HUES64 (cell line): ENCODE results near the gene PEX14.

ENCODE experiments used
- H3K27ac ChIP-seq: 2 replicates; pipeline ENCODE4 v1.7.0; 2013; ENCODE audit warnings: low read depth, low read length, inconsistent platforms
- H3K27me3 ChIP-seq: 2 replicates; pipeline ENCODE4 v1.6.1; 2013; ENCODE audit warnings: mild to moderate bottlenecking, low read length; ENCODE audit not compliant: insufficient read depth
- H3K36me3 ChIP-seq: 2 replicates; pipeline ENCODE4 v1.6.1; 2013; ENCODE audit warnings: mild to moderate bottlenecking, low read length; ENCODE audit not compliant: insufficient read depth
- H3K4me1 ChIP-seq: 2 replicates; pipeline ENCODE4 v1.6.1; 2013; ENCODE audit warnings: mild to moderate bottlenecking, low read length, moderate library complexity; ENCODE audit not compliant: insufficient read depth
- H3K4me3 ChIP-seq: 2 replicates; pipeline ENCODE4 v1.5.1; 2013; ENCODE audit warnings: mild to moderate bottlenecking, low read length, moderate library complexity
- H3K9ac ChIP-seq: 2 replicates; pipeline ENCODE4 v1.6.1; 2013; ENCODE audit warnings: mild to moderate bottlenecking, low read depth, low read length
- H3K9me3 ChIP-seq: 2 replicates; pipeline ENCODE4 v1.6.1; 2013; ENCODE audit warnings: low read depth, low read length; ENCODE audit not compliant: insufficient read depth
- WGBS: fragments of 150-250, 120-280 bp; methylation state at CpG from one replicate; pipeline ENCODE4 v1.1.7; 2013; ENCODE audit warnings: missing lambda C conversion rate; 5-methylcytosine and 5-hydroxymethylcytosine counted together

PEX14 gene

DNA sequence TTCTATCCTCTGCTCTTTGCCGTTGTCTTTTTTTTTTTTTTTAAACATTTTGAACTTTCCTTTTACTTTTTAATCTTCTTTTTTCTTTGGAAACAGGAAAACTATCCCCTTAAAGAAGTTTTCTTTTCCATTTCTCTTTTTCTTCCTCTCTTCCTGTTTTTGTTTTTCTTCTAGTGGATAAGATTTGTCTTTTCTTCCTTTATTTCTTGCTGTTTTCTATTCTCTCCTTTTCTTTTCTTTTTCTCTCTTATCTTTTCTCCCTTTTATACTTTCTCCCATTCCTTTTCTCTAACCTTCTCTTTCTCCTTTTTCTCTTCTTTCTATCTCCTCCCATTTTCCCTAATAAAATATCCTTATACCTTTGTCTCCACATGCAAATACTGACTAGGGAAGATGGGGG lies 46.2 kb downstream of the PEX14 start:
- peaks cover 42% of the 10 kb centered on the region for H3K4me1 ChIP-seq
- no peak overlapping the region for H3K27ac ChIP-seq
- no peaks in the 10 kb centered on the region for H3K36me3 ChIP-seq
- H3K9ac ChIP-seq, result no peak overlapping the region
- WGBS, result 97% methylated on average over 1 of the region's 1 CpG
- no peaks in the 10 kb centered on the region for H3K27me3 ChIP-seq
- H3K9me3 ChIP-seq, result no peaks in the 10 kb centered on the region
- no peak overlapping the region for H3K4me3 ChIP-seq

DNA sequence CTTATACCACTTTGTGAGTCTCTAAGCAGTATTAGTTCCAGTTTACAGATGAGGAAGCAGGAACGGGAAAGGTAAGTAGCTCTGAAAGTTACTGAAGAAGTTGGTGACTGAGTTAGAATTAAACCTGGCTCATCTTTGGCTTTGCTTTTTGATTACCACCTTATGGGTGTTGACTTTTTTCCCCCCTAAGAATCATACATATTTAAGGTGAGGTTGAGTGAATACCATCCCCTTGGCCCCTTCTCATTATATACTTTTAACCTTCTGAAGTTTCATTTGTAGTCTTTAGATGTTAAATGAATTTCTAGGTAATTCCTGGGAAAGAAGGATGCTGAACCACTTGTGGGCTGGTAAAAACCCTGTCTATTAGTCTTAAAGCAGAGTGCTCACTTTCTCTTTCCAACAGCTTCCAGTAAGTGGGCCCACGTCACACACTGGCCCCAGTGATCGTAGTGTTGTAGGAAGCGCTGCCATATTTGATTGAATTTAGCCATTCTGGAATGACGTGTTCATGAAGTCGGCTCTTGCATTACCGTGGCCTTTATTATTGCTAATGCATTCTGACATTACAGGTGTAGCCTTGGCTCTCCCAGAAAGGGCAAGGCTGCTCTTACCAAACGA lies 46.9 kb downstream of the PEX14 start:
- Histone ChIP-seq H3K9me3 (no peaks in the 10 kb centered on the region), H3K36me3 (no peaks in the 10 kb centered on the region), H3K4me1 (peaks cover 38% of the 10 kb centered on the region), H3K27ac (no peak overlapping the region), H3K9ac (no peak overlapping the region), H3K4me3 (no peak overlapping the region), H3K27me3 (no peaks in the 10 kb centered on the region)
- 91% methylated on average over 8 of the region's 8 CpGs for WGBS

DNA sequence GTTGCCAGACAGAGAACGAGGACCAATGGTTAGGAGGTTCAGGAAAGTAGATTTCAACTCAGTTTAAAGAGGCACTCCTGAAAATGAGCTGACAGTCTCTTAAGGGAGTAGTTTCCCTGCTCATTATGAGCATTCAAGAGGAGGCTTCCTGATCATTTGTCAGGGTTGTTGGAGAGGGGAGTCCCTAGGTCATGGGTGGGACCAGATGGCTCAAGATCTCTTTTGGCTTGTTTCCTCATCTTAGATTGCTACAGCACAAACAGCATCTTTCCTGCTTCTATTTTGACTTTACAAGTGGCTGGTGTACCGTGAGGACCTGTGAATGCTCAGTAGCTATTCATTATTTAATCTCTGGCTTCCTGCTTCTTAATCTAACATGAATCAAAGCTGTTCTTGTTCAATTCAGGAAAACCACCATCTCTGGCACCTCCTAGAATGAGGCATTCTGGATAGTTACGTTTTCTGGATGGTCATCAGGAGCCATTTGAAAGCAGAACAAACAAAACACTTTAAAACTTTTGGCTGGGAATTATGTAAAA lies 47.6 kb downstream of the PEX14 start:
- Histone ChIP-seq H3K27ac (no peak overlapping the region), H3K27me3 (no peaks in the 10 kb centered on the region), H3K4me1 (peaks cover 31% of the 10 kb centered on the region), H3K4me3 (no peak overlapping the region), H3K9ac (no peak overlapping the region), H3K36me3 (no peaks in the 10 kb centered on the region), H3K9me3 (no peaks in the 10 kb centered on the region)
- WGBS, result 90% methylated on average over 3 of the region's 3 CpGs

DNA sequence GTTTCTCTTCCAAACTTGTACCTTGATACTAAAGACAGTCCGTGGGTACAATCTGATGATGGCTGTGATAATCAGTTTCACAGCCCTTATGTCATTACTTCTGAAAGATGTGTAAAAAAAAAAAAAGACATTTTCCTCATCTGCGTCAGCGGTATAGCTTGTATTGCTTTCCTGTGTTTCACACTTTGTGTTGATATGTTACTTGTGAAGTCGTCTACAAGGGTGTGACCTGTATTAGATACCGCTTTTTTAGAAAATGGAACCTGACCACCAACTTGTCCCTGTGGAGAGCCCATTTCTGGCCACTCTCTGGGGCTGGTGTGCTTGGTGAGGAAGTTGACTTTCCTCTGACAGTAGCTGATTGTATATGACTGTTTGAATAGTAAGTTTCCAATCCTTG lies 50.5 kb downstream of the PEX14 start:
- WGBS, result 94% methylated on average over 5 of the region's 5 CpGs
- no peak overlapping the region for H3K4me3 ChIP-seq
- no peak overlapping the region for H3K27ac ChIP-seq
- no peaks in the 10 kb centered on the region for H3K27me3 ChIP-seq
- H3K36me3 ChIP-seq, result no peaks in the 10 kb centered on the region
- H3K9ac ChIP-seq, result no peak overlapping the region
- peaks cover 33% of the 10 kb centered on the region for H3K4me1 ChIP-seq
- H3K9me3 ChIP-seq, result no peaks in the 10 kb centered on the region

DNA sequence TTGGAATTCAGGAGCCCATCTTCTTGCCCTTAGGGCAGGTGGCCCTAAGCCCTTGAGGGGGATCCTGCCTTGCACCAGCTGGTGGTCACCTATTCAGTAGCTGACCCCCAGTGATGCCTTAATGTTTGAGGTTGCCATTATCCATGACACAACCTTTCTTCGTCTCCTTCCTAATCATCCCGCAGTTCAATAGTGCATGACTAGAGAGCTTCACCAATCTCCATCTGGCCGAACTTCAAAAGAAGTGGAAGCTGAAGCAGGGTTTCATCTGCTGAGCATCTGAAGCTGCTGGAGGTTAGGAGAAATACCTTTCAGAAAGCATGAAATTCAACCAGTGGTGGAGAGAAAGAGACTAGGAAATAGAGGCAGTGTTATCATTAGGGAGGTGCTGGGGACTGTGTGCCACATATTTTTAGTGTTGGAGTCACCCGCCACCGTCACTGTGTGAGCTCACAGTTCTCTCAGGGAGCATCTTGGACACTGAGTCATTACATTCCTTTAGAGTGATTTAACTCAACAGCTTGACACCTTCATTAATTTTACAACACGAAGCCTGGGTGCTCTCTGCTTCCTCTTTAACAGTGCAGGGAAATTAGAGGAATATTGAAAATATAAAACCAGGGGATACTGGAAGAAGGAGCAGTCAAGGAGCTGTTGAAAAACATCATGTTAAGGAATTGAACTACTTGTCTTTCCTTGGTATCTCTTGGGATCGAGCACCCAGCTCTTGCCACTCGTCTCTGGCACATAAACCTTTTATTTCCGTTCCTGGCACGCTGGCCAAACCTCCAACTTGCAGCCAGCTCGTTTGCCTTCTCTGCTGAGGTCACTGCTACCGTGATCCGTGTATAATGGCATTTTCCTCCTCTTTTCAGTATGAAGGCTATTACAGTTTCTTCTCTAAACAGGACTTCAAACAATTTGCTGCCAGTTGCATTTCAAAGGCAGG lies 53.6 kb downstream of the PEX14 start:
- peak overlapping the region; percentile 40; the same call in 1 of the 2 replicates for H3K4me3 ChIP-seq
- no peaks in the 10 kb centered on the region for H3K27me3 ChIP-seq
- no peaks in the 10 kb centered on the region for H3K9me3 ChIP-seq
- peak overlapping the region; percentile 54 for H3K27ac ChIP-seq
- no peaks in the 10 kb centered on the region for H3K36me3 ChIP-seq
- H3K4me1 ChIP-seq, result peaks cover 52% of the 10 kb centered on the region
- 37% methylated on average over 13 of the region's 13 CpGs for WGBS
- H3K9ac ChIP-seq, result peak overlapping the region; percentile 41; the same call in 1 of the 2 replicates

DNA sequence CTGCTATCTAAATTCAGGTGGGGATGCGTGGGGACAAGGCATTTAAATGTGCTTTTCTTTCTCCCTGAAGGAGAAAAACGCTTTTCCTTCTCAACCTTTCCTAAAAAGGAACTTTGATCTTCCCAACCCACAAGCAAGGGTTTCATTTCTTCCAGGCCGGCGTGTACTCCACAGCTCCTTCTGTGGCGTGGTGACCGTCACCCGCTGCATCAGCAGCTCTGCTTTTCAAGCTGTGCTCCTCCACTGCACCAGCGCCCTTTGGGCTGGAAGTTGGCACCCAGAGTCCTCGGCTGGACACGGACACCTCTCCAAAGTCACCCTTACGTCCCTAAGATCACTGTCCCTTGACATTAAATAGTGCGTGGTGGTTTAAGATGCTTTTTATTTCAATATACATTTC lies 54.3 kb downstream of the PEX14 start:
- Histone ChIP-seq H3K9ac (peak overlapping the region; percentile 41; the same call in 1 of the 2 replicates), H3K4me3 (peak overlapping the region; percentile 40; the same call in 1 of the 2 replicates), H3K27ac (peak overlapping the region; percentile 54), H3K9me3 (no peaks in the 10 kb centered on the region), H3K4me1 (peaks cover 52% of the 10 kb centered on the region), H3K27me3 (no peaks in the 10 kb centered on the region), H3K36me3 (no peaks in the 10 kb centered on the region)
- WGBS, result 24% methylated on average over 11 of the region's 12 CpGs

DNA sequence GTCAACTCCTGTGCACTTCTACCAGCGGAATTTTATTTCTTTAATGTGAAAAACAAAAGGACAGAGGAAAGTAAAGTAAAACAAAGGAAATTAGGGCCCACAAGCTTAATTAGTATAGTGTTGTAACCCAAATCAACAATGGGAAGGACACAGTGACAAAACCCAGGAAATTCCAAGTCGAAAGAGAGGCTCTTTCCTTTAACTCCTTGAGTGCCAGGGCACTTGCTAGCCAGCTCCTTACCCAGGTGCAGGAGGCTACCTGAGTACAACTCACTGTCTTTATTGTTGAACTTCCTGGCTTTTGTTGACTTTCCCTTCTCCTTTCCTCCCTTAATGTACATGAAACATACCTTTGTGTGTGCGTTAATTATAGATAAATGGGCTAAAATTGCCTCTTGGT lies 55.0 kb downstream of the PEX14 start:
- Histone ChIP-seq H3K9ac (peak overlapping the region; percentile 17; the same call in 1 of the 2 replicates), H3K4me3 (peak overlapping the region; percentile 40), H3K27ac (peak overlapping the region; percentile 54)

DNA sequence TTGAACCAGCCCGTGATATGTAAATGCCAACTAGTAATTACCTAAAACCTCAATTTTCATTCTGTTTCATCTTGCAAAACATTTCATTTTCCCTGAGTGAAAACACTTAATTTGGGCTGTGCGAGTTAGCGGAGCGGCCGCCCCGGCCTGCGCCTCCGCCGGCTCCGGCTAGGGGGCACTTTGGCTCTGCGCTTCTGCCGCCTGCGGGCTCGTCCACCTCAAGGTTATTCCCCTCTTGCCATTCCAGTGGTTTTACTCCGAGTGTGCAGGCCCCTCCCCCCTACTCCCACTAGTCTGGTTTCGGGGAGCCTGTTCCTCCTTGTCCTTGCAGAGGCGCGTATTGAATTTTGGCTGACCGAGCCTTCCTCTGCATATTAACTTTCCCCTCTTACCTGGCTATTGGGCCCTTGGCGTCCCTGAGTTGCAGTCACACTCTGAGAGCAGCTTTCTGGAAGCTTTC lies 55.6 kb downstream of the PEX14 start:
- WGBS, result 3% methylated on average over 19 of the region's 20 CpGs
- Histone ChIP-seq H3K27ac (peak overlapping the region; percentile 16; the same call in 1 of the 2 replicates), H3K4me1 (peaks cover 52% of the 10 kb centered on the region), H3K9me3 (no peaks in the 10 kb centered on the region), H3K36me3 (no peaks in the 10 kb centered on the region), H3K27me3 (no peaks in the 10 kb centered on the region), H3K4me3 (peak overlapping the region; percentile 40), H3K9ac (peak overlapping the region; percentile 44; the same call in 1 of the 2 replicates)

More for the DNA sequence above, 55.0 kb downstream of the PEX14 start:
- H3K9me3 ChIP-seq, result no peaks in the 10 kb centered on the region
- H3K27me3 ChIP-seq, result no peaks in the 10 kb centered on the region
- peaks cover 52% of the 10 kb centered on the region for H3K4me1 ChIP-seq
- H3K36me3 ChIP-seq, result no peaks in the 10 kb centered on the region
- 1% methylated on average over 2 of the region's 3 CpGs for WGBS

DNA sequence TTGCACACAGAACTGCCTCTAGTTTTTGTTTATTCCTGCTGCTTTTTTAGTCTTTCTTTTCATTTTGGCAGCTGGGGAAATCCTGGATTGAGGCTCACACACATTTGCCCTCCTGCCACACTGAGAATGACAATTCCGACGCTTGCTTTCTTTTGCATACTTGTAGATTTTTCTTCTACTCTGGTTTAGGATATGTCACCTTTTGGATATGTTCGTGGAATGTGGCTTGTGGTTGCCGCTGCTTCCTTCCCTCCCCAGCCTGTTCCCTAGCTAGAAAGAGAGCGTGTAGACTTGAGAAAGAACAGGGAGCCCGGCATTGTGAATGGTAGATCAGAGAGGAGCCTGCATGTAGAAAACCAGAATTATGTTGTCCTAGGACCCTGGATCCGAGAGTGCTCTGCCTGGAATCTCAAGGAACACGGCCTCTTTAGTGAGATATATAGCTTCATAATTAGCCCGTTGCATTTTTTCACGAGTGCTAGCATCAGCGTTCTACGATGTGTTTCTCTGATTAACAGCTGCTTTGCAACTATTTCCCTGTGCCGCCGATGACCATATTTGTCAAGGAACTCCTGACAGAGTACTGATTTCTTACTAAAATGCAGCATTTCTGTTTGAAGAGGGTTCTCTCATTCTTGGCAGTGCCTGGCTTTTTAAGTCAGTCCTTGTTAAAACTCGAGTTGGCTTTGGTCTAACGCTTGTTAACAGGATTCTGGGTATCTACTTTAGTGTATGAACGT lies 56.2 kb downstream of the PEX14 start:
- 45% methylated on average over 17 of the region's 17 CpGs for WGBS
- peak overlapping the region; percentile 16; the same call in 1 of the 2 replicates for H3K27ac ChIP-seq

DNA sequence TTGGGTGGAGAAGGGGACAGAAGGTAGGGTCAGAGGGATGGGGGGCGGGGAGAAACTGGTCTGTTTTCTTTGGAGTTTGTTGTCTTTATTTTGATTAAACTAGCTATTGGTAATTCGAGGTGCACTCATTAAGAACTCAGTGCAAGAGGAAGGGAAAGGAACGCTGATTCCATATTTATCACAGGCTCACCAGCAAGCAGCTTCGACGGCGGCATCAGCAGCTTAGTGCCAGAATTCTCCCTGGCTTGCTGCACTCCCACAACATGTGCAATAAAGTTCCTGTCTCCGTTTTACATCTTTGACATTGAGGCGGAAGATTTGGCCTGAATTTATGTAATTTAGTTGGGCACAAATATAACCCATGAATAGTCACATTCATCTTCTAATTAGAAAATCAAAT lies 57.6 kb downstream of the PEX14 start:
- Histone ChIP-seq H3K27me3 (no peaks in the 10 kb centered on the region), H3K9me3 (no peaks in the 10 kb centered on the region), H3K27ac (no peak overlapping the region), H3K4me1 (peaks cover 52% of the 10 kb centered on the region), H3K9ac (no peak overlapping the region), H3K36me3 (peaks cover 6% of the 10 kb centered on the region), H3K4me3 (no peak overlapping the region)
- WGBS, result 90% methylated on average over 8 of the region's 8 CpGs

More for the DNA sequence above, 56.2 kb downstream of the PEX14 start:
- H3K36me3 ChIP-seq, result no peaks in the 10 kb centered on the region
- H3K4me3 ChIP-seq, result peak overlapping the region; percentile 40
- peaks cover 52% of the 10 kb centered on the region for H3K4me1 ChIP-seq
- H3K9ac ChIP-seq, result peak overlapping the region; percentile 44; the same call in 1 of the 2 replicates
- no peaks in the 10 kb centered on the region for H3K9me3 ChIP-seq
- H3K27me3 ChIP-seq, result no peaks in the 10 kb centered on the region
